T47D (cell line): ENCODE measurements around the gene MPPE1.

Experiments used
- DNase-seq, 2 experiments: peaks; one replicate each; pipeline versions ENCODE4 v3.0.0 to v3.0.0-alpha.2; 2011 to 2012; ENCODE audit warnings: low read depth in 1 of 2, low spot score in 1 of 2
- JUND ChIP-seq: IDR thresholded peaks from 2 replicates; pipeline ENCODE4 v1.6.1; 2012; ENCODE audit warnings: low read depth
- in situ Hi-C: cut with HindIII; loops from 2 replicates; pipeline ENCODE4 v1.10.0; 2016; ENCODE audit warnings: low sequenced_read_pairs, low pct_unique_long_range_greater_than_20kb

The MPPE1 gene

DNA sequence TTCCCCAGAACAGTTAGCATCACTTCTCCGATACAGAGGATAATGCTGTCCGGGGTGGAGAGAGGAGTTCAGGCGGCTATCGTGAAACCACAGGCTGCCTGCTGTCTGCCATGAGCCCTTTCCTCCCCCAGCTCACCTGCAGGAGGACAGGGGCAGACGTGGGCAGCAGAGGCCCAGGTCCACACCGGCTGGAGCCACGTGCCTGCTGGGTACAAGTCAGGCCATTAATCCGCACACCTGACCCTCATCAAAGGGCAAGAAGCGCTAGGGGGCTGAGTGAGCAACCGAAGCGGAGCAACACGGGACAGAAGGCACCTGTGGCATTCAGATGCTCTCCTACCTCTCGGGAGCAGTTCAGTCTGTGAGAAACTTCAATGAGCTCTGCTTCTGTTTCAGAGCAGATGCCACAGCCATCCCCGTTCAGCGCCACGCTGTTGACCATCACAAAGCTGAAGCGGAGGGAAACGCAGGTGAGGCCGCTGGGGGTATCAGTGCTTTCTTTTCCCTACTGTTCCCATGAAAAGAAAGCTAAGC is 21.5 kb downstream of the MPPE1 start:
- TF ChIP-seq JUND: no peak
- no peak for DNase-seq
- in situ Hi-C loops: no loop called here

DNA sequence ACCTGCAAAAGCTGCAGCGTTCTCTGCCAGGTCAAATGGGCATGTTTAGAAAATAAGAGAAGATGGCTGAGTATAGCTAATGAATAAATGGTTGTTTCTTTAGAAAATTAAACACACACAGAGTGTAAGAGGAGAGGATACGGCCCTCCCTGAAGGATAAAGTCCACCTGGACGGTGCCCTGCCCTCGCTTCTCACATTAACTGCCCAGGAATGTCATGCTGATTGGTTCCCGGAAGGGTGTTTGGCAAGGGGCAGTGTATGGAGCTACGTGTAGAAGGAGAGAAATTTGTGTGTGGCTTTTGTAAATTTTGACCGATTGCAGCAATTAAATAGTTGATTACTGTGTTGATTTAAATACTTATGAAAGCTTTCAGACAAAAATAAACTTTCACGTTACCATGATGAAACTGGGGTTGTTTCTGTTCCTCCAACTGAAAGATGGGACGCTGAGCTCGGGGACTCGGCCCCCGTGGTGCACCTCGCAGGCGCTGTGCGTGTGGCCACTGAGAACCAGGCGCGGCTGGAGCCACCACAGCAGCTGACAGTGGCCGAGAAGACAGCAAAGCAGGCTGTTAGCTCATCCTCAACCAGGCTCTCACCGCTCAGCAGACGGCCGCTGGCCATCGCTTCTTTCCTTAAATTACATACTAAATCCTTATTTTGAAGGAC is 22.7 kb downstream of the MPPE1 start:
- in situ Hi-C loops: no loop called here
- TF ChIP-seq JUND: no peak
- DNase-seq: no peak

DNA sequence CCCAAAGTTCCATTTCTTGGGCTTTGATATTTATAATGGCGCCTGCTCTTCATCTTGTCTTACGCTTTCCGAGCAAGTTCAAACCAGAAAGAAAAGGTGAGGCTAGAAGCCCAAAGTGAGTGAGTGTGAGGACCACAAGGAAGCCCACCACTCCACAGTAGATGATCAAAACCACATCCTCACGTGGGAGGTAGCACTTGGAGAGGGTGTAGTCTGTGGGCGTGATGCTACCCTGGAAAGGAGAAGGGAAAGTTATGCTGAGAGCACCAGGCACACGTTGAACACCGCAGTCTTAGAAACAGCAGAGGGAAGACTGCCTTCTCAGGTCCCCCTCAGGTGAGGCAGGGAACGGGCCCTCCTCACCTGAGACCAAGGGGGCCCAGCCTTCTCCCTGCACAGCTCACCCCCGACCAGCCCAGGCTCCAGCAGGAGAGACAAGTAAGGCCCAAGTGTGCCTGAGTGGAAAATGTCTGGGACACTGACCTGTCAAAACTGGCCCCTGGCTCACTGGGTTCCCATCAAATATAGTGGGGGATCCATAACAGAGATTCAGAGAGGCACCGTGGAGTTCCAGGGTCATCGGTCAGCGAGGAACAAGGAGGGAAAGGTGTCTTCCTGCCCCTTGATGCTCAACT is 23.6 kb downstream of the MPPE1 start:
- no peak for TF ChIP-seq JUND
- DNase-seq: no peak
- in situ Hi-C loops: no loop called here

DNA sequence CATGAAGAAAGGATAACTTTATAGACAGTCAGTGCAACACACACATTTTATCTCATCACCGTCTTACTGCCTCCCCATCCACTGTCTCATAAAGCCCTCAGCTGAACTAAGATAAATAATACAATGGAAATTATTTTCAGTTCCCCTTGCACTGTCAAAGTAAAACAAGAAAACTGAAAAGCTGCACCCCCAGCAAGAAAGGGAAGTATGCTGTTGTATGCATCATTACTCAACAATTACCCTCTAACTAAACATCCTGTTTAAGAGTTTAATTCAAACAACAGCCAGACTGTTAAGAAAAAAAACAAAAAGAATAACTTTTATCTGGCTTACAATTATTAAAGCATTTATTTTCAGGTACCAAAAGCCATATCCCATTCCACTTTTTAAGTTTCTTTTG is 25.0 kb downstream of the MPPE1 start:
- no peak for DNase-seq

DNA sequence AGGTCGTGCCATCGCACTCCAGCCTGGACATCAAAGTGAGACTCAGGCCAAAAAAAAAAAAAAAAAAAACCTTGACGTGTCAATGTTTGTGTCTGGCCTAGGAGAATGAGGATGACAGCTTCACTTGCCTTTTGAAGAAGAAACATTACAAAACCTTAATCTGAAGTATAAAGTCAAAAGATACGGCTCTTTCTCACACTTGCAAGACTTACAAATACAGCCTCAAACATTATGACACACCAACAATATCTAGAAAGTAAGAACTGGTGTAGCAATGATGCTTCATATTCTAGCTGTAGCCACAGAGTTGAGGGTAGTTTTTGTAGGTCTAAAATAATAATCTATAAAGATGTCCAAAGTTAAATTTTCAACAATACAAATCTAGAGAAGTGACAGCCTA is 25.5 kb downstream of the MPPE1 start:
- DNase-seq: no peak
- no peak for TF ChIP-seq JUND
- in situ Hi-C loops: no loop called here

More for the DNA sequence above, 25.0 kb downstream of the MPPE1 start:
- no peak for TF ChIP-seq JUND
- in situ Hi-C loops: no loop called here

DNA sequence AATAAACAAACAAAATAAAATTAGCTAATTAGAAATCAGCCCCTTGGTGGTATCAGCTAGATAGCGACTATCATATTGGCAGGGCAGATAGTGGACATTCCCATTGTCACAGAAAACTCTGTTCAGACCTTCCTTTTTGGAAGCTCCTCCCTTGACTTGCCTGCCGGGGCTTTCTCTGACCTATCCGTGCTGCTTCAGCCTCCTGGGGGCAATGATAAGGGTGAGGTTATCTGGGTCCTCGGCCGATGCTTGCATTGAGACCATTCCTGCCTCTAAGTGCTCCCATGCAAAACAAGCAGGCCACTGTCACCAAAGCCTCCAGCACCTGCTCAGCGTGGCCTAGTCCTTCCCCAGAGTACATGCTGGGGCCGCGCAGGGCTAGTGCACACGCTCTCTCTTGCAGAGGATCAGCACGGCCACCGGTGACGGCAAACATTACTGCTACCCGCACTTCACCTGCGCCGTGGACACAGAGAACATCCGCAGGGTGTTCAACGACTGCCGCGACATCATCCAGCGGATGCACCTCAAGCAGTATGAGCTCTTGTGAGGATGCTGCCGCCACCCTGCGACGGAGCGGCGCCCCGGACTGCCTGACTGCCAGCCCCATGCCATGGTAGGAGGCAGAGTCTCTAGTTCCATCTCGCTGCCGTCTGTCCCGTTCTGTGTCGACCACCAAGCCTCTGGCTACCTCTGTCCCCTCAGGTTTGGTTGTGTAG is 27.4 kb downstream of the MPPE1 start:
- no peak for TF ChIP-seq JUND
- no peak for DNase-seq
- in situ Hi-C loops: no loop called here

DNA sequence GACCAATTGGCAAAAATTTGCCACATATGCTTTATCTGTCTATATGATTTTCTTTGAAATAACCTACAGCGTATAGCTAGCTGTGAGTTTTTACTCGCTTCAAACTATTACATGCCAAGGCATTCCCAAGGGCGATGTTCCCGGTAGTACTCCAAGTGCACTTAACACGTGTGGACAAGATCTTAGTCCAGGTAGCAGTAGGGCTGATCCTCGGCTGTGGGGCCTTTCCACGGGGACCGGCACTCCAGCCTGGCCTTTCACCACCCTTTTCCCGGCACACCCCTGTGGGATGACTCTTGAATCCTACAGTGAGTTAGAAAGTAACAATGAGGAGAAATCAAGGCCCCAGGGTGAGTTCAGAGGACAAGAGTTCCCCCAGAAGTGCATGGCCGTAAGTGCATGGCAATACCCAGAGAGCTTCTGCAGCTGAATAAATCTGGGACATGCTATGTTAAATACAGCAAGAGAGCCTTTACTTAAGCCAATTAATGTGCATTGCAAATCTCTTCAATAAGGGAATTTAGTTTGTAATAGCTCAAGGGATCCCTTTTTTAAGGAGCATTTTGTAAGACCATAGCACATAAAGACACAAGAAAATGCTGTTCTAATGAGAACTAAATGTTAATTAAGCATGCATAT is 30.5 kb downstream of the MPPE1 start:
- TF ChIP-seq JUND: no peak
- in situ Hi-C loops: no loop called here
- no peak for DNase-seq

DNA sequence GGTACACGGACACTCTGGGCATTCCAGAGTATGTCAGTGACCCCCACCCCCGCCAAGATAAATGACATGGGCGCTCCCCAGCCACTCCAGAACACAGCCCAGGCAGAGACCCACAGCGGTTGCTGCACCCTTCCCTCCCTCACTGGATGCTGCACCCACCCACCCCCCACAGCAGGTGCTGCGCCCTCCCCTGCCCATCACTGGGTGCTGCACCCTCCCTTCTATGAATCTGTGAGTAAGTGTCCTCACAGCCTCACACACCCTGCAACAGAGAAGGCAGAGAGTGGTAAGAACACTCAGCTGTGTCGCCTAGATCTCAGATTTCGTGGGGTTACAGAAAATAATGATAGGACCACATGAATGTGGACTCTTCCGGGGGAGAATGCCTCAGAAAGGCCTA is 33.4 kb downstream of the MPPE1 start:
- no peak for TF ChIP-seq JUND
- DNase-seq: no peak
- in situ Hi-C loops: no loop called here

DNA sequence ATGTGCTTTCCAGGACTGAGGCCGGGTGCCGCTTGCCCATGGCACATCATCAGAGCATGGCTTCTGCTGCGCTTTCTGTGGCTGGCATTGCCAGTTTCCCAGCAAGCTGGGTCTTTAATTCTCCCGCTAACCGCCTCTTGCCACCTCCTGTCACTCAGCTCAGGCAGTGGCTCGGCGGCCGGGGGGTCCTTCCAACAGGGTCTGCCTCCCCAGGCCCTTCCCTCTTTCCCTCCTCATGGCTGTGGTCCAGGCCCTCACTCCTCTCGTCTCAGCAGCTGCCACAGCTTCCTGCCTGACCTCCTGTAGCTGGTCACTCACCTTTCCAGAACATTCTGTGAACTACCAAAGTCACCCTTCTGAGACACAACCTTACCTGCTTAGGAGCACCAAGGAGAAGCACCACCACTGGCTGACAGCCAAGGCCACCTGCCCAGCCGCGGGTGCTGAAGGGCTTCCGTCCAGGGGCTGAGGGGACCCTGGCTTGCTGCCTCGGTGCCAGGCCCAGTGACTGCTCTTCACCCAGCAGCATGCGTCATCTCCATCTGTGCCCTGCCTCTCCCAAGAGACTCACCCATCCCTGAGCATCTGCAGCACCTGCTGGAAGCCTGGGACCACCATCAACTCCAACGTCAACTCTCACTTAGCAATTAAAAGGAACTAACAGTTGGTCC is 34.3 kb downstream of the MPPE1 start:
- no peak for DNase-seq
- TF ChIP-seq JUND: no peak
- in situ Hi-C loops: no loop called here

DNA sequence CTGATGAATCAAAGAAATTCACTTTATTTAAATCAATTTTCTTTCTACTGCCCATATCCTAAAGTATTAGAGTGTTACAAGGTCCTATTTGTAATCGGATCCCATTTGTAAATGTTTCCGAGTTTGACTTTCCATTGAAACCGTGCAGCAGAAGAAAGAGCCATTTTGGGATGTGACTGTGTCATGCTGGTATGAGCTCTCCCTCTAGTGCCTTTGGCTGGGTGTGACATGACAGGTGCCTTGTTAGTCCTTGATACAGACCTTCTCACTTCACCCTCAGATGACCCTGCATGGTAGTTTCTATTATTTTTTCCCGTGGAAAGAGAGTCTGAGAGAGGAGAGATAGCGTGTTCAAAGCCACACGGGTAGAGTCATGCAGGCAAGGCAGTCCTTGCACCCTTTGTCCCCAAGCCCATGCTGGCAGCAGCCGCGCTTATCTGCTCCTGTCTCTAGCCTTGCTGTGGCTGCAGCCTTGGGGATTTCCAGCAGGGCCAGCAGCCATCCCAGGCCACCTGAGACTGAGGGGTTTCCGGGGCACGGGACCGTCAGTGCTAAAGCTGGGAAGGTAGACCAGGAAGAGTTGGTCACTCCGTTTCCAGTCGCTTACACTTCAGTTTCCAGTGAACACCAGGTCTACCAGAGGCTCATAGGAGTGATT is 35.5 kb downstream of the MPPE1 start:
- in situ Hi-C loops: no loop called here
- peak; percentile 69 to 70 for DNase-seq
- TF ChIP-seq JUND: no peak

DNA sequence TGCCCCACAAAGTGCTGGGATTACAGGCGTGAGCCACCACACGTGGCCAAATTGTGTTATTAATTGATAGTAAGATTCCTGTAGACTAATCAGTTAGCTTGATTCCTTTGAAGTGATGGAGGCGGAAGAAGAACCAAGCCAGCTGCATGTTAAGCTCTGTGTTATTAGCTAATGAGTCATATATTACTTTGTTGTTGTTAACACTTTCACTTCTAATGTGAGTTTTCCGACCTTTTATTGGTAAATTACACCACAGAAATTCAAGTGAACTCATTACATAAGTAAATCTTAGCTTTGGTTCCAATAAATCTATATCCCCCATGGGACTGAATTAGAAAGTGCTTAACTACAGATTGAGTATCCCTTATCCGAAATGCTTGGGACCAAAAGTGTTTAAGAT is 36.6 kb downstream of the MPPE1 start:
- no peak for DNase-seq
- in situ Hi-C loops: no loop called here
- no peak for TF ChIP-seq JUND

DNA sequence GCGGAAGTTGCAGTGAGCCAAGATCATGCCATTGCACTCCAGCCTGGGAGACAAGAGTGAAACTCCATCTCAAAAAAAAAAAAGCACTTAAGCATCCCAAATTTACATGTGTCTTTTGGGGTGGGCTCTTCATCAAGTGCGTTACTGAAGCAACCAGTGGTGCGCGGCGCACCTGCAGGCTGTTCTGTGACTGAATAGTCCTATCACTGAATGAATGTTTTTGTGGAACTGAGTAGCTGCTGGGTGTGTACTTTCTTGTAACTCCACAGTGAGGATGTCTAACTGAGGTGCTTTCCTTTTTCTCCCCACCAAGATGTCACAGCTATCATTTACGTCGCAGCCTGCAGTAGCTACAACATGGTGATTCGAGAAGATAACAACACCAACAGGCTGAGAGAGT is 39.9 kb downstream of the MPPE1 start:
- no peak for DNase-seq
- no peak for TF ChIP-seq JUND
- in situ Hi-C loops: no loop called here
